Measurements from ENCODE around the gene HSDL1. TPM values are rescaled to one million over a fixed set of nuclear protein-coding genes. Genes with fewer than 3 reads are reported as not detected.

The HSDL1 gene
- total and polyA plus RNA-seq, 2 donors (not counting 1 experiment from before 2014, with no cell fraction given) = 12.4 to 30.8 TPM

DNA sequence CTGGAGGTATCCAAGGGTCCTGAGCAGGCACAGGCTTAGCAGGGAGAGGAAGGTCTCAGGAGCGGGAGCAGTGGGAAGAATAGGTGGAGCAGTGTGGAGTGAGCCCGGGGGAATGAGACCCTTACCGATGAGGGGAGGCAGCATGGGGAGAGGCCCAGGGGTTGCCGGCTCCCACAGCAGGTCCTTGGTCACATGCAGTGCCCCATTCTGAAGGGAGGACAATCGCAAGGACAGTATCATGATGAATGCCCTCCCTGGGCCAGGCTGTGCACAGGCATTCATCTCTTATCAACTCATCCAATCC, 38.5 kb upstream of the HSDL1 start:
- Histone ChIP-seq H3K79me2 (ENCODE audit: control insufficient read depth, insufficient read depth, low read length) (peaks cover 41% of the 10 kb centered on the region), H3K9ac (ENCODE audit: low read length) (no peak overlapping the region), H3K4me2 (replicated peaks; ENCODE audit: low read depth, low read length, poor library complexity, severe bottlenecking) (no peak overlapping the region), H3K27ac (ENCODE audit: low read length in 2 of 2) (no peak overlapping the region), H3K4me3 (ENCODE audit: control extremely low read depth in 1 of 5, extremely low read depth in 1 of 5, insufficient read depth in 1 of 5, low read depth in 2 of 5, low read length in 4 of 5) (no peak overlapping the region), H4K20me1 (ENCODE audit: control insufficient read depth, insufficient read depth, low read length, poor library complexity, severe bottlenecking) (peaks cover 8% of the 10 kb centered on the region), H2AFZ (ENCODE audit: insufficient read depth, low read depth, low read length, poor library complexity, severe bottlenecking) (no peak overlapping the region), H3K4me1 (ENCODE audit: control insufficient read depth in 2 of 2, insufficient read depth in 2 of 2, low read length in 2 of 2) (peaks cover 7 to 10% of the 10 kb centered on the region in 2 donors), H3K27me3 (replicated peaks in 1 of 4; ENCODE audit: control extremely low read depth in 1 of 4, control insufficient read depth in 3 of 4, insufficient read depth in 4 of 4, low read length in 3 of 4) (no peaks in the 10 kb centered on the region), H3K36me3 (replicated peaks in 1 of 2; ENCODE audit: control extremely low read depth in 1 of 2, control insufficient read depth in 1 of 2, extremely low read depth in 1 of 2, insufficient read depth in 2 of 2, low read length in 1 of 2) (peaks cover 0 to 59% of the 10 kb centered on the region in 2 experiments), H3K9me3 (ENCODE audit: control extremely low read depth in 1 of 3, control insufficient read depth in 2 of 3, insufficient read depth in 1 of 3, low read length in 2 of 3) (no peaks in the 10 kb centered on the region)
- WGBS (ENCODE audit: insufficient coverage) = 96% methylated on average over 5 of the region's 5 CpGs
- H3K27ac Mint-ChIP-seq = no peak overlapping the region
- H3K4me1 Mint-ChIP-seq = peaks cover 22% of the 10 kb centered on the region
- H3K27me3 Mint-ChIP-seq = no peaks in the 10 kb centered on the region
- no peak for DNase-seq
- ChIA-PET POLR2A (no interaction called here), CTCF (no interaction called here)
- ATAC-seq (ENCODE audit: low read depth) = no peak
- TF ChIP-seq, protein P1, sequence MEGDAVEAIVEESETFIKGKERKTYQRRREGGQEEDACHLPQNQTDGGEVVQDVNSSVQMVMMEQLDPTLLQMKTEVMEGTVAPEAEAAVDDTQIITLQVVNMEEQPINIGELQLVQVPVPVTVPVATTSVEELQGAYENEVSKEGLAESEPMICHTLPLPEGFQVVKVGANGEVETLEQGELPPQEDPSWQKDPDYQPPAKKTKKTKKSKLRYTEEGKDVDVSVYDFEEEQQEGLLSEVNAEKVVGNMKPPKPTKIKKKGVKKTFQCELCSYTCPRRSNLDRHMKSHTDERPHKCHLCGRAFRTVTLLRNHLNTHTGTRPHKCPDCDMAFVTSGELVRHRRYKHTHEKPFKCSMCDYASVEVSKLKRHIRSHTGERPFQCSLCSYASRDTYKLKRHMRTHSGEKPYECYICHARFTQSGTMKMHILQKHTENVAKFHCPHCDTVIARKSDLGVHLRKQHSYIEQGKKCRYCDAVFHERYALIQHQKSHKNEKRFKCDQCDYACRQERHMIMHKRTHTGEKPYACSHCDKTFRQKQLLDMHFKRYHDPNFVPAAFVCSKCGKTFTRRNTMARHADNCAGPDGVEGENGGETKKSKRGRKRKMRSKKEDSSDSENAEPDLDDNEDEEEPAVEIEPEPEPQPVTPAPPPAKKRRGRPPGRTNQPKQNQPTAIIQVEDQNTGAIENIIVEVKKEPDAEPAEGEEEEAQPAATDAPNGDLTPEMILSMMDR (IDR thresholded peaks at IDR 0.05) = no peak
- no peak for TF ChIP-seq EZH2 (IDR thresholded peaks at IDR 0.05; ENCODE audit: borderline replicate concordance, insufficient read depth, low read depth, low read length, poor library complexity, severe bottlenecking)
- intact Hi-C loops (cut with micrococcal nuclease) = loop anchor here (10.0 kb wide), 1 partner anchor 321 kb away; the partner anchor contains the start of gene MEAK7
- no peaks in the 10 kb centered on the region for H3K9me3 Mint-ChIP-seq (ENCODE audit: insufficient read depth)
- peak overlapping the region; percentile 26 for H3K4me3 Mint-ChIP-seq

DNA sequence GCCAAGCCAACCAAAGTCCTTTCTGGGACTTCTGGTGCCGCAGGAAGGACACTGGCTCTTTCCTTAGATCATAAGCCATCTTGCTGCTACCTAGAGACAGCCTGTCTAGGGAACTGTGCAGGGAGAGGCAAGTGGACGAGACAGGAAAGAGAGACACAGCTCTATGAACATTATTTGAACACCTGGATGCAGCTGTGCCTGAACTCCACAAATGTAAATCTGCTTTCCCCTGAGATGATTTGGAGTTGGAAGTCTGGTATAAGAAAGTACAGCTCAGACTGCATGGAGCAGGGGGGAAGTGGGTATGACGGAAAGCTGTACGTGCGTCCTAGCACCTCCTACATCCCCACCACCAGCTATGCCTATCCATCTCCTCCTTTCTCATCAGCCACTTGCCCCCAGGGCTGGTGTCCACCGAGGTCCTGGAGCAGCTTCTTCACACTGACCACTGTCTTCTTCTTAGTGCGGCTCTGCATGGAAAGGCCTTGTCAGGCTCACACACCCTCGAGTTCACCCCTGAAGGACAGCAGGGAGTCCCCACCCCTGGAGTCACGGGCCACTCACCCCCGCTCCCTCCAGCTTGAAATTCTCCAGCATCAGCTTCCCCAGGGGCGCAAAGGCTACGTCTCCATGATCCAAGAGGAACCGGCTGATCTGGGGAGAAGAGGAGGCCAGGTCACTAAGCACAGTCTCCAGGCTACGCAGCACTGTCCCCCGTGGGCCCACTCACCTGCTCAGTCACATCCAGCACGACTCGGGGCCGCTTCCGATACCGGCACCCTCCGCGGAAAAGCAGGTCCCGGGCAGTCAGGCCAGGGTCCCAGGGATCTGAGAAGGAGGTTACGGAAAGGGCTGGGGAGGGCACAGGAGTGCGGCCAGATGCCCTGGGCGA, 37.9 kb upstream of the HSDL1 start:
- peak; percentile 4 for DNase-seq
- WGBS (ENCODE audit: insufficient coverage) = 98% methylated on average over 25 of the region's 26 CpGs
- Histone ChIP-seq H3K27me3 (replicated peaks in 1 of 4; ENCODE audit: control extremely low read depth in 1 of 4, control insufficient read depth in 3 of 4, insufficient read depth in 4 of 4, low read length in 3 of 4) (no peaks in the 10 kb centered on the region), H3K4me2 (replicated peaks; ENCODE audit: low read depth, low read length, poor library complexity, severe bottlenecking) (no peak overlapping the region), H3K36me3 (replicated peaks in 1 of 2; ENCODE audit: control extremely low read depth in 1 of 2, control insufficient read depth in 1 of 2, extremely low read depth in 1 of 2, insufficient read depth in 2 of 2, low read length in 1 of 2) (peaks cover 0 to 64% of the 10 kb centered on the region in 2 experiments), H4K20me1 (ENCODE audit: control insufficient read depth, insufficient read depth, low read length, poor library complexity, severe bottlenecking) (peaks cover 8% of the 10 kb centered on the region), H3K79me2 (ENCODE audit: control insufficient read depth, insufficient read depth, low read length) (peaks cover 41% of the 10 kb centered on the region), H3K9ac (ENCODE audit: low read length) (no peak overlapping the region), H3K9me3 (ENCODE audit: control extremely low read depth in 1 of 3, control insufficient read depth in 2 of 3, insufficient read depth in 1 of 3, low read length in 2 of 3) (no peaks in the 10 kb centered on the region), H2AFZ (ENCODE audit: insufficient read depth, low read depth, low read length, poor library complexity, severe bottlenecking) (no peak overlapping the region), H3K4me1 (ENCODE audit: control insufficient read depth in 2 of 2, insufficient read depth in 2 of 2, low read length in 2 of 2) (peaks cover 7 to 10% of the 10 kb centered on the region in 2 donors), H3K4me3 (ENCODE audit: control extremely low read depth in 1 of 5, extremely low read depth in 1 of 5, insufficient read depth in 1 of 5, low read depth in 2 of 5, low read length in 4 of 5) (no peak overlapping the region), H3K27ac (ENCODE audit: low read length in 2 of 2) (no peak overlapping the region)
- no peak overlapping the region for H3K4me3 Mint-ChIP-seq
- intact Hi-C loops (cut with micrococcal nuclease) = loop anchor here (10.0 kb wide), 1 partner anchor 322 kb away; the partner anchor contains the start of gene MEAK7
- ATAC-seq (ENCODE audit: low read depth) = no peak
- TF ChIP-seq EZH2 (IDR thresholded peaks at IDR 0.05; ENCODE audit: borderline replicate concordance, insufficient read depth, low read depth, low read length, poor library complexity, severe bottlenecking) = no peak
- TF ChIP-seq, protein P1 (IDR thresholded peaks at IDR 0.05) = no peak
- H3K9me3 Mint-ChIP-seq (ENCODE audit: insufficient read depth) = no peaks in the 10 kb centered on the region
- peaks cover 22% of the 10 kb centered on the region for H3K4me1 Mint-ChIP-seq
- CTCF ChIA-PET = no interaction called here
- no peaks in the 10 kb centered on the region for H3K27me3 Mint-ChIP-seq
- no peak overlapping the region for H3K27ac Mint-ChIP-seq
- POLR2A ChIA-PET = no interaction called here

Data from B cell (primary cell).